GM12878 (cell line): Measurements from ENCODE around the gene RNF31. TPM values are rescaled to one million over a fixed set of nuclear protein-coding genes. Genes with fewer than 3 reads are reported as not detected.

Experiments
- CBX5 ChIP-seq: sonication (generic); IDR thresholded peaks from 2 replicates; pipeline ENCODE4 v1.6.1; 2016; ENCODE audit warnings: low read depth, moderate library complexity, mild to moderate bottlenecking, inconsistent platforms
- CEBPB ChIP-seq, 2 experiments: fragments of 150-350 bp in 1 of 2; IDR thresholded peaks; 2 replicates each; pipeline ENCODE4 v1.6.1; 2012 to 2014; ENCODE audit warnings: low read depth in 2 of 2, low read length in 2 of 2, borderline replicate concordance in 1 of 2, inconsistent platforms in 1 of 2
- CHD1 ChIP-seq: IDR thresholded peaks from 2 replicates; pipeline ENCODE4 v1.6.1; 2012; ENCODE audit warnings: low read depth, low read length, improper control_type of control experiment
- ETV6 ChIP-seq, 2 experiments: fragments of 450-650 bp in 1 of 2; IDR thresholded peaks in 1 of 2; conservative IDR thresholded peaks in 1 of 2; 2 replicates each; pipeline ENCODE4 v1.6.1; 2014; ENCODE audit warnings: antibody characterized with exemption in 1 of 2, borderline replicate concordance in 1 of 2, low read depth in 1 of 2, mild to moderate bottlenecking in 1 of 2, moderate library complexity in 1 of 2
- FOXK2 ChIP-seq: fragments of 450-650 bp; IDR thresholded peaks from 2 replicates; pipeline ENCODE4 v1.6.1; 2017; ENCODE audit warnings: mild to moderate bottlenecking, moderate library complexity
- HDAC6 ChIP-seq: fragments of 200-600 bp; sonication (generic); IDR thresholded peaks from one replicate; pipeline ENCODE4 v1.8.0; 2017; ENCODE audit warnings: antibody characterized with exemption; ENCODE audit not compliant: unreplicated experiment
- JUND ChIP-seq: IDR thresholded peaks from 2 replicates; pipeline ENCODE4 v1.6.1; 2012; ENCODE audit warnings: low read depth, mild to moderate bottlenecking, low read length, improper control_type of control experiment, moderate library complexity
- KAT2A ChIP-seq: conservative IDR thresholded peaks from 2 replicates; pipeline ENCODE4 v1.6.1; 2011; ENCODE audit warnings: low read depth, low read length; ENCODE audit not compliant: control insufficient read depth
- MYB ChIP-seq: fragments of 150-350 bp; IDR thresholded peaks from 2 replicates; pipeline ENCODE4 v1.6.1; 2014; ENCODE audit warnings: mild to moderate bottlenecking, low read depth, low read length, borderline replicate concordance
- PAX8 ChIP-seq: fragments of 450-650 bp; IDR thresholded peaks from 2 replicates; pipeline ENCODE4 v1.6.1; 2017; ENCODE audit warnings: mild to moderate bottlenecking, moderate library complexity
- SMC3 ChIP-seq: IDR thresholded peaks from 2 replicates; pipeline ENCODE4 v1.6.1; 2011; ENCODE audit warnings: low read length, improper control_type of control experiment, borderline replicate concordance
- SP1 ChIP-seq: IDR thresholded peaks from one replicate; pipeline ENCODE4 v1.6.1; 2011; ENCODE audit warnings: low read depth, low read length
- SUPT20H ChIP-seq: IDR thresholded peaks from 2 replicates; pipeline ENCODE4 v1.6.1; 2011; ENCODE audit warnings: low read depth, mild to moderate bottlenecking, low read length, moderate library complexity, borderline replicate concordance; ENCODE audit not compliant: control insufficient read depth
- TARDBP ChIP-seq: IDR thresholded peaks from 2 replicates; pipeline ENCODE4 v1.6.1; 2016; ENCODE audit warnings: borderline replicate concordance
- ZNF622 ChIP-seq: fragments of 450-650 bp; IDR thresholded peaks from 2 replicates; pipeline ENCODE4 v1.6.1; 2017; ENCODE audit warnings: mild to moderate bottlenecking, inconsistent platforms
- ZZZ3 ChIP-seq: IDR thresholded peaks from 2 replicates; pipeline ENCODE4 v1.6.1; 2011; ENCODE audit warnings: low read depth; ENCODE audit not compliant: control insufficient read depth, insufficient read length
- polyA plus RNA-seq, 11 experiments: library from polyadenylated mRNA; depleted of rRNA in 4 of 11; unstranded in 6 of 11; stranded (reverse) in 5 of 11; fragments of >200 nt; fragmentation: Nextera tagmentation in 4 of 11; fragmentation: Illumina TruSeq in 1 of 11; extraction: Ambion mirVana in 4 of 11; extraction: Trizol in 1 of 11; gene quantifications; 1 replicate in 1 of 11; 2 replicates in 10 of 11; pipeline versions ENCODE4 v1.2.1 to v1.2.3, GENCODE V29; 2011 to 2016; ENCODE audit warnings: inconsistent platforms in 2 of 11, missing spikeins in 2 of 11, low read depth in 1 of 11
- total RNA-seq, 4 experiments: library from RNA; depleted of rRNA in 3 of 4; stranded (reverse); fragments of >200 nt in 3 of 4; fragmentation: Illumina TruSeq in 1 of 4; extraction: Trizol in 1 of 4; gene quantifications; 2 replicates each; pipeline versions ENCODE4 v1.2.1 to v1.2.3, GENCODE V29; 2013 to 2021
- TF ChIP-seq, protein P1 (sequence below): fragments of 450-650 bp; IDR thresholded peaks from 2 replicates; pipeline ENCODE4 v1.6.1; 2017; ENCODE audit warnings: mild to moderate bottlenecking
- TF ChIP-seq, protein P2 (sequence below): fragments of 450-650 bp; IDR thresholded peaks from 2 replicates; pipeline ENCODE4 v1.6.1; 2017; ENCODE audit warnings: mild to moderate bottlenecking, moderate library complexity

RNF31 gene
- total and polyA plus RNA-seq, 10 of the 15 experiments (the other 5 are each of a cell fraction or from before 2014, with no cell fraction given), result 8.5 to 92.7 (median 52.0) TPM

DNA sequence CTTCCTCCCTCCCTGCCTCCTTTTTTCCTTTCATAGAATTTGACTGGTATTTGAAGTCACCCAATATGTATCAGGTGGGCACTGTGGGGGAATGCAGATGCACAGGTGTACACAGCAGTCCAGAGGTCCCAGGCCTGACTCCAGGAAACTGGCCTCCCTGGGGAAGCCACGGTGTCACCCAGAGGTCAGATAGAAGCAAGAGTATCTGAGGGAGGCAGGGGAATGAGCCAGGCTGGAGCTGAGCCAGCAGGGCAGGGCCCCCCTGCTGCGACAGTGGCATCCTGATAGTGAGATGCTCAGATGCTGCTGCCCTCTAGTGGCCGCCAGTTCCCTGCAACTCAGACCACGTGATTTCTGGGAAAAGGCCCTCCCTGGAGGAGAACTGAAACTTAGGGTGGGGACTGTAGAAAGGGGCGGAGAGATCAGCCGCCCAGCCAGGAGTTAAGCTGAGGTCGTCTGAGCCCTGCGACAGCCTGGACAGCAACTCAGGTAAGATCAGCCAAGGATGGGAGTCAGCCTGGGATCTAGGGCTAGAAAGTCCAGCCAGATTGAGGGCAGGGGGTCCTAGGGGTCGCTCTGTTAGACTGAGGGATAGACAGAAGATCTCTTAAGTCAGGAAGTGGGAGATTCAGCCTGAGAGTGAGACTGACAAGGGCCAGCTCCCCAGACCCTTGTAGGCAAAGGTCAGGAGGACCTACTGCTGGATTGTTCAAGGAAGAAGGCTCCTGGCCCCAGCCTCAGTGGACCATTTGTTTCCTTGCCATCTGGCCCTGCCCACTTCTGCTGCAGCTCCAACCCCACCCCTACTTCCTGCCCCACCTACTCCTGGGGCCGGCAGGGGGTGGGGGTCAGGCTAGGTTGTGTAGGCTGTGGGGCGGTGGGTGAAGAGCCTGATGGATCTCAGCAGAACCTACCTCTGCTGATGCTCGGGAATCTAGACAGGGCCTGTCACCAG lies 13.8 kb downstream of the RNF31 start, which contains the start of gene IRF9 (continued):
- TF ChIP-seq, protein P1, sequence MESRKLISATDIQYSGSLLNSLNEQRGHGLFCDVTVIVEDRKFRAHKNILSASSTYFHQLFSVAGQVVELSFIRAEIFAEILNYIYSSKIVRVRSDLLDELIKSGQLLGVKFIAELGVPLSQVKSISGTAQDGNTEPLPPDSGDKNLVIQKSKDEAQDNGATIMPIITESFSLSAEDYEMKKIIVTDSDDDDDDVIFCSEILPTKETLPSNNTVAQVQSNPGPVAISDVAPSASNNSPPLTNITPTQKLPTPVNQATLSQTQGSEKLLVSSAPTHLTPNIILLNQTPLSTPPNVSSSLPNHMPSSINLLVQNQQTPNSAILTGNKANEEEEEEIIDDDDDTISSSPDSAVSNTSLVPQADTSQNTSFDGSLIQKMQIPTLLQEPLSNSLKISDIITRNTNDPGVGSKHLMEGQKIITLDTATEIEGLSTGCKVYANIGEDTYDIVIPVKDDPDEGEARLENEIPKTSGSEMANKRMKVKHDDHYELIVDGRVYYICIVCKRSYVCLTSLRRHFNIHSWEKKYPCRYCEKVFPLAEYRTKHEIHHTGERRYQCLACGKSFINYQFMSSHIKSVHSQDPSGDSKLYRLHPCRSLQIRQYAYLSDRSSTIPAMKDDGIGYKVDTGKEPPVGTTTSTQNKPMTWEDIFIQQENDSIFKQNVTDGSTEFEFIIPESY, result no peak
- peak in 1 of 2 experiments; percentile 34; a peak in 1 of 4 replicates for TF ChIP-seq ETV6 (conservative IDR thresholded peaks at IDR 0.05 in 1 of 2, IDR thresholded peaks at IDR 0.05 in 1 of 2; ENCODE audit: borderline replicate concordance in 1 of 2, low read depth in 1 of 2)
- peak; percentile 48 for TF ChIP-seq SP1
- TF ChIP-seq MYB, result no peak
- TF ChIP-seq FOXK2, result 0 out of 2 replicates have a peak, but pooled peaks have one; percentile 23
- no peak for TF ChIP-seq CBX5
- TF ChIP-seq ZNF622, result no peak
- TF ChIP-seq SMC3, result peak; percentile 62; the same call in 1 of the 2 replicates
- TF ChIP-seq SUPT20H, result no peak
- no peak for TF ChIP-seq CEBPB (IDR thresholded peaks at IDR 0.05; ENCODE audit: borderline replicate concordance in 1 of 2, low read depth in 2 of 2, low read length in 2 of 2)
- TF ChIP-seq TARDBP, result peak; percentile 47; the same call in 1 of the 2 replicates
- no peak; the same call in none of the 2 replicates for TF ChIP-seq CHD1
- TF ChIP-seq, protein P2, sequence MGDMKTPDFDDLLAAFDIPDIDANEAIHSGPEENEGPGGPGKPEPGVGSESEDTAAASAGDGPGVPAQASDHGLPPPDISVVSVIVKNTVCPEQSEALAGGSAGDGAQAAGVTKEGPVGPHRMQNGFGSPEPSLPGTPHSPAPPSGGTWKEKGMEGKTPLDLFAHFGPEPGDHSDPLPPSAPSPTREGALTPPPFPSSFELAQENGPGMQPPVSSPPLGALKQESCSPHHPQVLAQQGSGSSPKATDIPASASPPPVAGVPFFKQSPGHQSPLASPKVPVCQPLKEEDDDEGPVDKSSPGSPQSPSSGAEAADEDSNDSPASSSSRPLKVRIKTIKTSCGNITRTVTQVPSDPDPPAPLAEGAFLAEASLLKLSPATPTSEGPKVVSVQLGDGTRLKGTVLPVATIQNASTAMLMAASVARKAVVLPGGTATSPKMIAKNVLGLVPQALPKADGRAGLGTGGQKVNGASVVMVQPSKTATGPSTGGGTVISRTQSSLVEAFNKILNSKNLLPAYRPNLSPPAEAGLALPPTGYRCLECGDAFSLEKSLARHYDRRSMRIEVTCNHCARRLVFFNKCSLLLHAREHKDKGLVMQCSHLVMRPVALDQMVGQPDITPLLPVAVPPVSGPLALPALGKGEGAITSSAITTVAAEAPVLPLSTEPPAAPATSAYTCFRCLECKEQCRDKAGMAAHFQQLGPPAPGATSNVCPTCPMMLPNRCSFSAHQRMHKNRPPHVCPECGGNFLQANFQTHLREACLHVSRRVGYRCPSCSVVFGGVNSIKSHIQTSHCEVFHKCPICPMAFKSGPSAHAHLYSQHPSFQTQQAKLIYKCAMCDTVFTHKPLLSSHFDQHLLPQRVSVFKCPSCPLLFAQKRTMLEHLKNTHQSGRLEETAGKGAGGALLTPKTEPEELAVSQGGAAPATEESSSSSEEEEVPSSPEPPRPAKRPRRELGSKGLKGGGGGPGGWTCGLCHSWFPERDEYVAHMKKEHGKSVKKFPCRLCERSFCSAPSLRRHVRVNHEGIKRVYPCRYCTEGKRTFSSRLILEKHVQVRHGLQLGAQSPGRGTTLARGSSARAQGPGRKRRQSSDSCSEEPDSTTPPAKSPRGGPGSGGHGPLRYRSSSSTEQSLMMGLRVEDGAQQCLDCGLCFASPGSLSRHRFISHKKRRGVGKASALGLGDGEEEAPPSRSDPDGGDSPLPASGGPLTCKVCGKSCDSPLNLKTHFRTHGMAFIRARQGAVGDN, result no peak; the same call in 1 of the 2 replicates
- no peak for TF ChIP-seq PAX8
- no peak for TF ChIP-seq HDAC6
- TF ChIP-seq JUND, result no peak
- no peak for TF ChIP-seq ZZZ3
- no peak for TF ChIP-seq KAT2A
